ENCODE results near the gene CX3CL1. TPM values are rescaled to one million over a fixed set of nuclear protein-coding genes. Genes with fewer than 3 reads are reported as not detected.

Gene CX3CL1
- total RNA-seq, 1 experiment from 2014 or later, result 1.7 TPM

GRCh38 chr16:57413733-57414132, 41.4 kb downstream of the CX3CL1 start:
- Histone ChIP-seq H3K79me2 (ENCODE audit: insufficient read depth, low read length) (no peaks in the 10 kb centered on the region), H2BK12ac (ENCODE audit: insufficient read length, low read depth, low read length) (no peak overlapping the region), H3K4ac (ENCODE audit: low read depth, low read length) (no peak overlapping the region), H2BK120ac (ENCODE audit: low read depth, low read length, poor library complexity, severe bottlenecking) (no peak overlapping the region), H3K4me1 (ENCODE audit: insufficient read depth, low read length) (no peaks in the 10 kb centered on the region), H3K23ac (ENCODE audit: insufficient read length, low read depth, low read length) (no peak overlapping the region), H3K18ac (ENCODE audit: insufficient read length, low read depth, low read length) (no peak overlapping the region), H3K14ac (ENCODE audit: insufficient read depth, low read length) (no peak overlapping the region), H3T11ph (ENCODE audit: low read length) (no peak overlapping the region), H3K23me2 (ENCODE audit: insufficient read length, low read depth, low read length, poor library complexity, severe bottlenecking) (peaks cover 5% of the 10 kb centered on the region), H3K27me3 (ENCODE audit: insufficient read depth, low read length) (no peaks in the 10 kb centered on the region), H2BK15ac (ENCODE audit: low read depth, low read length) (no peak overlapping the region), H3K9ac (ENCODE audit: extremely low read depth, insufficient read length, low read length) (no peak overlapping the region), H4K20me1 (ENCODE audit: control insufficient read depth, insufficient read depth, insufficient read length) (no peaks in the 10 kb centered on the region), H4K8ac (replicated peaks; ENCODE audit: insufficient read length, low read depth, low read length) (no peak overlapping the region), H4K5ac (ENCODE audit: insufficient read length, low read depth, low read length) (no peak overlapping the region), H3K4me2 (ENCODE audit: insufficient read depth, insufficient read length, low read length) (no peak overlapping the region), H2BK20ac (ENCODE audit: low read depth, low read length, poor library complexity, severe bottlenecking) (no peak overlapping the region), H3K79me1 (ENCODE audit: insufficient read depth, low read depth, low read length, poor library complexity, severe bottlenecking) (no peaks in the 10 kb centered on the region), H2BK5ac (ENCODE audit: insufficient read length, low read length) (no peak overlapping the region), H3K27ac (ENCODE audit: insufficient read length, low read depth, low read length) (no peak overlapping the region), H2AK5ac (ENCODE audit: insufficient read length, low read length) (no peak overlapping the region), H4K91ac (ENCODE audit: insufficient read length, low read depth, low read length) (no peak overlapping the region), H3K56ac (ENCODE audit: insufficient read length, low read depth, low read length) (no peak overlapping the region), H2AFZ (ENCODE audit: low read length) (no peak overlapping the region), H3K9me3 (ENCODE audit: control insufficient read depth, low read depth, low read length) (no peaks in the 10 kb centered on the region)
- TF ChIP-seq, protein P1, sequence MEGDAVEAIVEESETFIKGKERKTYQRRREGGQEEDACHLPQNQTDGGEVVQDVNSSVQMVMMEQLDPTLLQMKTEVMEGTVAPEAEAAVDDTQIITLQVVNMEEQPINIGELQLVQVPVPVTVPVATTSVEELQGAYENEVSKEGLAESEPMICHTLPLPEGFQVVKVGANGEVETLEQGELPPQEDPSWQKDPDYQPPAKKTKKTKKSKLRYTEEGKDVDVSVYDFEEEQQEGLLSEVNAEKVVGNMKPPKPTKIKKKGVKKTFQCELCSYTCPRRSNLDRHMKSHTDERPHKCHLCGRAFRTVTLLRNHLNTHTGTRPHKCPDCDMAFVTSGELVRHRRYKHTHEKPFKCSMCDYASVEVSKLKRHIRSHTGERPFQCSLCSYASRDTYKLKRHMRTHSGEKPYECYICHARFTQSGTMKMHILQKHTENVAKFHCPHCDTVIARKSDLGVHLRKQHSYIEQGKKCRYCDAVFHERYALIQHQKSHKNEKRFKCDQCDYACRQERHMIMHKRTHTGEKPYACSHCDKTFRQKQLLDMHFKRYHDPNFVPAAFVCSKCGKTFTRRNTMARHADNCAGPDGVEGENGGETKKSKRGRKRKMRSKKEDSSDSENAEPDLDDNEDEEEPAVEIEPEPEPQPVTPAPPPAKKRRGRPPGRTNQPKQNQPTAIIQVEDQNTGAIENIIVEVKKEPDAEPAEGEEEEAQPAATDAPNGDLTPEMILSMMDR (conservative IDR thresholded peaks at IDR 0.05), result no peak
- no peak overlapping the region for H3K4me3 Mint-ChIP-seq
- peaks cover 9 to 26% of the 10 kb centered on the region in 2 experiments for H3K4me1 Mint-ChIP-seq
- DNase-seq, result no peak
- H3K27ac Mint-ChIP-seq, result no peak overlapping the region
- WGBS (ENCODE audit: extremely low coverage, insufficient read length, low lambda C conversion rate), result no CpG with 5 or more reads among the region's 7 CpGs
- peaks cover 1% of the 10 kb centered on the region for H3K27me3 Mint-ChIP-seq (ENCODE audit: low read depth)
- H3K36me3 Mint-ChIP-seq (ENCODE audit: insufficient read depth in 1 of 3, low read depth in 3 of 3), result no peaks in the 10 kb centered on the region
- H3K9me3 Mint-ChIP-seq, result peaks cover 0 to 3% of the 10 kb centered on the region in 2 experiments; a peak in 1 of 5 replicates

Measured in H9 (cell line).